Activated CD8-positive, alpha-beta memory T cell treated with anti-CD3 and anti-CD28 coated beads for 1 hour (primary cell): ENCODE data around the gene HOXB1.
"Not testable (repeated sequence)": the region's sequence is repeated elsewhere in the genome, so short reads cannot be mapped to it uniquely, and the experiment has no call there.

Experiments
- DNase-seq, 2 donors: peaks; one replicate each; pipeline ENCODE4 v3.0.0-alpha.2; 2020; ENCODE audit warnings: low read depth in 1 of 2; ENCODE audit errors: extremely low read depth in 1 of 2

The HOXB1 gene

GRCh38 chr17:48544349-48545021, 13.7 kb upstream of the HOXB1 start:
- DNase-seq, result no peak

DNA sequence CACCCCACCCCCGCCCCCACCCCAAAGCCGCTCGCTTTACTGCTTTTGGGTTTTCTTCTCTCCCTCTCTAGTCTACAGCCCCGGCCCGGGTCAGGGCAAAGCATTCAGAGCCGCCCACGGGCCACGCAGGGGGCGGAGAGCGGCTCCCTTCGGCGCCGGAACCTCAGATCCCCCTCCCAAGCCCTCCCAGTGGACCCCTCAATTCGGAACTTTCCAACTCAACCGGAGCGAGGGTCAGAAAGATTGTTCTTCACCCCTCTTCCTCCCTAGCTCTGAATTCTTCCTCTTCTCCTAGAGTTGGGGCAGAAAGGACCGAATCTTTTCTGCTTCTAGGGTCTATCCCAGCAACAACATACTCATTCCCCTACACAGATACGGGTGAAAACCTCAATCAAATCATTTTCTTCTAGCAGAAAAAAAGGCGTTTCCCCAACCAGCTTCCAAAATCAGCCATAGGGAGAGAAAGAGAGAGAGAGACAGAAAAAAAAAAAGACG, 13.1 kb upstream of the HOXB1 start:
- DNase-seq, result no peak

- no peak for DNase-seq
These were observed 12.5 kb upstream of the HOXB1 start for GRCh38 chr17:48543107-48543853.

- no peak for DNase-seq
These were observed 11.9 kb upstream of the HOXB1 start for GRCh38 chr17:48542698-48543106.

- no peak for DNase-seq
These were observed 11.4 kb upstream of the HOXB1 start for GRCh38 chr17:48542114-48542656.

GRCh38 chr17:48541577-48542113, 10.8 kb upstream of the HOXB1 start:
- DNase-seq, result no peak

- DNase-seq, result no peak
These were observed 10.3 kb upstream of the HOXB1 start for GRCh38 chr17:48541036-48541576.

DNA sequence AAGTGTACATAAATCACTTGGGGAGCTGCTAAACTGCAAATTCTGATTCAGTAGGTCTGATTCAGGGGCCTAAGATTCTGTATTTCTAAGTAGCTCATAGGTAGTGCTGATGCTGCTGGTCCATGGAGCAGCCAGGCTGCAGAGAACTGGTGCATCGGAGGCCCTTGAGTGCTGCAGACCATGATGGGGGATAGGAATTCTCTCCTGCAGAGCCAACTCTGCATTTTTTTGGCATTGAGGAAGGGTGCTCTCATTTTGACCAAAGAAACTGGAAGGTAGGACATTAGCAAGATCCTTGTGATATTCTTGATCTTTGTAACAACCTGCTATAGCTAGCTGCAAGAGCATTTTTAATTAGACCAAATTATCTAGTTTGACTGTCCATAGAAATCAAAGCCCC, 9.4 kb upstream of the HOXB1 start:
- no peak for DNase-seq

- no peak for DNase-seq
These were observed 8.4 kb upstream of the HOXB1 start for GRCh38 chr17:48539177-48539576.

DNA sequence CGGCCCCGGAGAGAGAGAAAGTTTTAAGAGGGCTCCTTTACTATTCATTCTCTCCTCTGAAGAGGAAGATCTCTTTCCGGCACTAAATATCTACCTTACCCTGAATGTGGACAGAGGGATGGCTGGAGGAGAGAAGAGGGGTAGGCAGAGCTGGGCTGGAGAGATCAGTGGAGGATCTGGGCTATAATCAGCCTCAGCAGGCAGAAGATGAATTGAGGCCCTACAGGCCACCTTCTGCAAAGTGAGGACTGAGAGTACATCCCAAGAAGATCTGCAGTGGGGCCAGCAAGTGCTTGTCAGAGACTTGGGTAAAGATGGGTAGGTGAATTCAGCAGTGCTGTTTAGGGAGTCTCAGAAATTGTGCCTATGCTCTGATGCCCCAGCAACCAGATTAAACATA, 6.5 kb upstream of the HOXB1 start:
- DNase-seq, result no peak

DNA sequence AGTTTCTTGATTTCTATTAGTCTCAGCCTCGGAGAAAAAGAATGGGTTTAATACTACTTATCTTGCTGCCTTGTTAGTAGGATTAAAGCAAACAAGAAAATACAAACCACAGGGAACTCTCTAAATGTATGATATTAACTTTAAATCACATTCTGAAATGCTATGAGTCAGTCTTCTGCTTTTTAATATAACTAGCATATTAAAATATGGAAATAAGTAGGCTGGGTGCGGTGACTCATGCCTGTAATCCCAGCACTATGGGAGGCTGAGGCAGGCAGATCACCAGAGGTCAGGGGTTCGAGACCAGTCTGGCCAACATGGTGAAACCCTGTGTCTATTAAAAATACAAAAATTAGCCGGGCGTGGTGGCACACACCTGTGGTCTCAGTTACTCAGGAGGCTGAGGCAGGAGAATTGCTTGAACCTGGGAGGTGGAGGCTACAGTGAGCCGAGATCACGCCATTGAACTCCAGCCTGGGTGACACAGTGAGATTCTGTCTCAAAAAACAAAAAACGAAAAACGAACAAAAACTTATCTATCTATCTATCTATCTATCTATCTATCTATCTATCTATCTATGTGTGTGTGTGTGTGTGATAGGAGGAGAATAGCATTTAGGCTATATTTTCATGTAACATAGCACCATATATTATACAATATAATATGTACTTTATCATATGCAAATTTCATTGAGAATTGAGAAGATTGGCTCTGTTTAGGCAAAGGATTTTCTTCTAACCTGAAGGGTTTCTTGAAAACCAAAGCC, 5.2 kb upstream of the HOXB1 start:
- DNase-seq, result not testable (repeated sequence)

GRCh38 chr17:48532261-48532660, 1.4 kb upstream of the HOXB1 start:
- DNase-seq, result no peak

DNA sequence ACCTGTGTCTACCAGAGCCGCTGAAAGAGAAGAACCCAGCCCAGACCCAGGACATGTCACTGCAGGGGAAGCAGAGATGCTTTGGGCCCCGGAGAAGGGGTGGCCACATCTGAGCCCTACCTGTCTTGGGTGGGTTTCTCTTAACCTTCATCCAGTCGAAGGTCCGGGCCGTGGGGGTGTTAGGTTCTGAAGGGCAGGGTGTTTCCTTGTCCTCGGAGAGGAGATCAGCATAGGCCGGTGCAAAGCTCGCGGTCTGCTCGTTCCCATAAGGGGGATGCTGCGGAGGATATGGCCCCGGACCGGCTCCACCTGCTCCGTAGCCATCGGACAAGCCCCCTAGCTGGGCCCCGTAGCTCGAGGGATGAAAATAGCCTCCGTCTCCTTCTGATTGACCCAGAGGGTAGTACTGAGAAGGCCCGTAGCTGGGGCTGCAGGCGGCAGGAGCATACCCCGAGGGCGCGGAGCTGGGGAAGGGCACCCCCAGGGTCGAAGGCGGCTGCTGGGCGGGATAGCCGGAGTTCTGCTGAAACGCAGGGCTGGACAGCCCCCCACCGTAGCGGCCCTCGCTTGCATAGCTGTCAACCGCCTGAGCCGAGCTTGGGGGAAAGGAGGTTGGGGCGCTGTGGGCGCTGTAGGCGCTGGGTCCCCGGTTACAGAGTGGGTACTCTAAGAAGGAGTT, 464 bp downstream of the HOXB1 start:
- no peak for DNase-seq

DNA sequence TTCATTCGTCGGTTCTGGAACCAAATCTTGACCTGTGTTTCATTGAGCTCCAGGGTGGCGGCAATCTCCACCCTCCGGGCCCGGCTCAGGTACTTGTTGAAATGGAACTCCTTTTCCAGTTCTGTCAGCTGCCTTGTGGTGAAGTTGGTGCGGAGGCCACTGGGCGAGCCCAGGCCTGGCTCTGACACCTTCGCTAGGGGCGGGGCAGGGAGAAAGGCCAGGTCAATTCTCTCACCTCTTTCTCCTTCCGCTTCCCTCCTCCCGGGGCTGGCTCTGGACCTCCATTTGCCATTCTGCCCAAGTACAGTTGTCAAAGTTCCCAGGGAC, 1.2 kb downstream of the HOXB1 start:
- no peak for DNase-seq

DNA sequence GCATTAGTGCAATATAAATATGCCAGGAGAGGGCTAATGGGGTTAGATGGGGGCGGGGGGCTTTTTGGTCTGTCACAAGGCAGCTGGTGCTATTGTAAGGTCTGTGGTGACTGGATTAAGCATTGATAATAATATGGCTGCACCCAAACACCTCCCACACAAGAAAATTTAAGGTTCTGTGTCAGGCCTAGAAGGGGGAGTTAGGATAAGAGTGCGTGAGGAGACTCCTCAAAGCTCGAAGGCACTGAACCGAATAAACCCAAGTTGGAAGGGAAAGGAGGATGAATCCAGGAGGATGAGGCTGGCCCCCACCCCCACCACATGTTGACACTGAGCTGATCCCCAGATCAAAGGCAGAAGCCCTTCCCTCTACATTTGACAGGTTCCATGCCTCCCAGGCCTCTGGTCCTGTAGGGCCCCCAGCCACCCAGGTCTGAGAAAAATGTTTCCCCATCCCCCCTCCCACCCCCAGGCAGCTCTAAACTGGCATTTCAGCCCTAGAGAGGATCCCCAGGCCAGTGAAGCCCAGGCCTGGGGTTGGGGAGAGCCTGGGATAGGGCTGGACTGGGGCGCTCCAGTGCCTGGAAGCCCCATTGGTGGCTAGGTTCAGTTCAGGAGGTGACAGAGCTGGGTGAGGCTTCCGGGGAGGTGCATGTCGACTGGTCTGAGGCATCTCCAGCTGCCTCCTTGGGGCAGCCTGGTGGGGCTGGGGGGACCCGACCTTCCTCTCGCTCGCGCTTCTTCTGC, 1.7 kb downstream of the HOXB1 start:
- DNase-seq, result no peak

- DNase-seq, result no peak
These were observed 2.5 kb downstream of the HOXB1 start for GRCh38 chr17:48528153-48528935.

- DNase-seq, result no peak
These were observed 3.3 kb downstream of the HOXB1 start for GRCh38 chr17:48527547-48527932.

DNA sequence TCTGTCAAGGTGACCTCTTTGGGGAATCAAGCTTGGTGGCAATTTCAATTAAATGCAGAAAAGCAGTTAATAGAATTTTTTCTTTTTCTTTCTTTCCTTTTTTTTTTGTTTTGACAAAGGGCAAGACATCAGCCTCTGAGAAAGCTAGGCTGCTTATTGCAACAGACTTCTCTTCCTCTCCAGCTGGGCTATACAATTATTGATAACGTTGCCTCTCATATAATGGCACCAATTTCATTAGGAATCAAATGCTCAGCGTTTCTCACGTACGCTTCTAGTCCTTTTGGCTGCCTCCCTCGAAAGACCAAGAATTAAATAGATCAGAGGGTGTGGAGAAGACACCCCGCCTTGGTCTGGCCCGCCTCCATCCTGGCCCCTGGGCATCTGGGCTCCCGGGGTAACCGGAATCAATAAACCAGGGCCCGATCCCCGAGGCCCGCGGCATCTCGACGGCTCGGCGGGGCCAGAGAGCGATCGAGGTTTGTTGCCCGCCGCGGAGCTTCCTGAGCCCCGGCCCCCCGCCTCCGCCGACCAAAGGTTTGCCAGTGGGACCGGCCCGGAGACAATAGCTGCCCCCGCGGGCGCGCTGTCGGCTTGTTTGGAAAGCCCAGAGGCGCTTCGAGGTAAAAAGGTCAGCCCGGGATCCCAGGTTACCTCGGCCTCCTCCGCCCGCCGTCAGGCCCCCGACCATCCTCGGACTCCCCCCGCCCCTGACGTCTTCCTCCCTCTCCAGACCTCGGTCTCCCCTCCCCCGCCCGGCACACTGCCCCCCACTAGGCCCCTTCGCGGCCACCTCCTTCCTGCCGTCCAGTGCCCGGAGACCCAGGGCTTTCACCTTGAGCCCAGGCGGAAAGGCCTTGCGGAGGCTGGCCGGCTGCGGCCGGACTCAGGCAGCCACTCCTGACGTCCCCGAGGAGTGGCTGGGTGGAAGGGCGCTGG, 3.9 kb downstream of the HOXB1 start:
- DNase-seq, result no peak
